ENCODE results near the gene ADCY3. TPM values are rescaled to one million over a fixed set of nuclear protein-coding genes. Genes with fewer than 3 reads are reported as not detected.

Gene ADCY3
- total RNA-seq, 3 donors from 2014 or later, result 68.7 to 83.7 (median 71.2) TPM

DNA sequence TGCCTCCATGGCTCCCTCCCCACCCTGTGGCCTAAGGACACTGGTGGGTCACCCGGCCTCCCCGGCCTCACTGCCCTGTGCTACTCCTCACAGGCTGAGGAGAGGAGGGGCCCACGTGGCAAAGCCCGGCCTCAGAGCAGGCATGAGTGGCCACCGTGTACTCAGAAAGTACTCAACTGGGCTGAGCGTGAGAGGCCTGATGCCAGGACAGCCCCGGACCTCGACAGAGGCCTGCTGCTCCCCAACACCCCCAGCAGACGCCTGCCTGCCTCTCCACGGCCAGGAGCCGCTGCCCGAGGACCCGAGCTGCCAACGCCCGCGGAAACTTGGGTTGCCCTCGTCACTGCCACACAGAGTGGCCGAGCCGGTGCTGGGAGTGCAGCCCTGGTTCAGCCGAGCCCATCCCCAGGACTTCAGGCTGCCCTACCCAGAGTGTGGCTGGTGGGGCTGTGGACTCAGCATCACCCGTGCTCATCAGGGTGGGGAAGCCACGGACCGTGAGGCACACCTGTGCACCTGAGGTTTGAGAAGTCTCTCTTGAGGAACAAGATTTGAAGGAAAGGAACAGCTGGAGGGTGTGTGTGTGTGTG lies 67.5 kb downstream of the ADCY3 start:
- peaks cover 12% of the 10 kb centered on the region for H3K36me3 Mint-ChIP-seq (ENCODE audit: insufficient read depth)
- H3K4me1 Mint-ChIP-seq (ENCODE audit: low read depth), result no peaks in the 10 kb centered on the region
- no peak overlapping the region for H3K4me3 Mint-ChIP-seq
- DNase-seq, result no peak
- no peaks in the 10 kb centered on the region for H3K27me3 Mint-ChIP-seq (ENCODE audit: low read depth)
- no peak for ATAC-seq
- H3K9me3 Mint-ChIP-seq, result no peaks in the 10 kb centered on the region

DNA sequence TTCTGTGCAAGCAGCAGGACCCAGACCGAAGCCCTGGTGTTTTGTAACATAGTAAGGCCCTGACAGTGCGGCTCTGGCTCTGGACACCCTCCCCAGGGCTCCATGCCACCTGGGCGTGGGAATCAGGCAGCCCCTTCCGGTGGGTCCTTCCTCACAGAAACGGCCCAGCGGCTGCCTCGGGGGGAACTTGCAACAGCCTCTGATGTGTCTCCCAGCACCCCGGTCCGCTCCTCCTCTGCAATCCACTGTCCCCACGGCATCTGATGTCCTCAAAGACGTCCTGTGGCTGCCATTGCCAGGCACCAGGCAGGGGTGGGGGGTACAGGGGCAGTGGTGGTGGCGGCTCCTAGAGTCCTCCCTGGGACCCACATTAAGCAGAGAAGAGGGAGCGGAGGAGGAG lies 68.0 kb downstream of the ADCY3 start:
- H3K9me3 Mint-ChIP-seq, result no peaks in the 10 kb centered on the region
- no peaks in the 10 kb centered on the region for H3K4me1 Mint-ChIP-seq (ENCODE audit: low read depth)
- H3K4me3 Mint-ChIP-seq, result no peak overlapping the region
- peaks cover 12% of the 10 kb centered on the region for H3K36me3 Mint-ChIP-seq (ENCODE audit: insufficient read depth)
- DNase-seq, result no peak
- ATAC-seq, result no peak
- no peaks in the 10 kb centered on the region for H3K27me3 Mint-ChIP-seq (ENCODE audit: low read depth)

DNA sequence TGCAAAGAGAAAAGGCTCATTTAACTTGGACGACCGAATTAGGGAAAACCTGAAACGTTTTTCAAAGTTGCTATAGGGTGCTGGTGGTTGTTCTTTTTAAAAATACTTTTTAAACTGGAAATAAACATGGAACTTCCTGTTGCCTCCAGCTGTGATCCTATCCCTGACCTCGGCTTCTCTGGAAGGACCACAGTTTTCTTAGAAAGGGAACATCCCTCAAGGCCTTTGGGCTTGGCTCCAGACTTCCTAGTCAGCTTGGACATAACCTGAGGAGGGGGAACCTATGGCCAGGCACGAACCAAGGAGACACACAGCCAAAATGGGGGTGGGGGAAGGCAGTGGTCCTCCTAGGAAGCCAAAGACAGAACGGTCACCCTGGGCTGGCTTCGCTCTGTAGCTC lies 69.1 kb downstream of the ADCY3 start:
- DNase-seq, result no peak
- no peak for ATAC-seq
- H3K9me3 Mint-ChIP-seq, result no peaks in the 10 kb centered on the region

DNA sequence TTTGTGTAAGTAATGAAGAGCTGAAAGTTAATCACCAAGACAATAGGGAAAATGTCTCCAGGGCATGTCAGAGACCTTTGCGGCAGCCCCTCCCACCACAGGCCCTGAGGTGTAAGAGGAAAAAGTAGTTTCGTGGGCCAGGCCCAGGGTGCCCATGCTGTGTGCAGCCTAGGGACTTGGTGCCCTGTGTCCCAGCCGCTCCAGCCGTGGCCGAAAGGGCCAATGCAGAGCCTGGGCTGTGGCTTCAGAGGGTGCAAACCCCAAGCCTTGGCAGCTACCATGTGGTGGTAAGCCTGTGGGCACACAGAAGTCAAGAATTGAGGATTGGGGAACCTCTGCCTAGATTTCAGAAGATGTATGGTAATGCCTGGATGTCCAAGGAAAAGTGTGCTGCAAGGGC lies 74.3 kb downstream of the ADCY3 start:
- no peaks in the 10 kb centered on the region for H3K4me1 Mint-ChIP-seq (ENCODE audit: low read depth)
- no peaks in the 10 kb centered on the region for H3K9me3 Mint-ChIP-seq
- ATAC-seq, result no peak
- H3K36me3 Mint-ChIP-seq (ENCODE audit: insufficient read depth), result peaks cover 6% of the 10 kb centered on the region
- H3K4me3 Mint-ChIP-seq, result no peak overlapping the region
- no peak for DNase-seq
- no peaks in the 10 kb centered on the region for H3K27me3 Mint-ChIP-seq (ENCODE audit: low read depth)

More for the DNA sequence above, 69.1 kb downstream of the ADCY3 start:
- Mint-ChIP-seq H3K4me3 (no peak overlapping the region), H3K4me1 (ENCODE audit: low read depth) (no peaks in the 10 kb centered on the region), H3K27me3 (ENCODE audit: low read depth) (no peaks in the 10 kb centered on the region), H3K36me3 (ENCODE audit: insufficient read depth) (peaks cover 10% of the 10 kb centered on the region)

DNA sequence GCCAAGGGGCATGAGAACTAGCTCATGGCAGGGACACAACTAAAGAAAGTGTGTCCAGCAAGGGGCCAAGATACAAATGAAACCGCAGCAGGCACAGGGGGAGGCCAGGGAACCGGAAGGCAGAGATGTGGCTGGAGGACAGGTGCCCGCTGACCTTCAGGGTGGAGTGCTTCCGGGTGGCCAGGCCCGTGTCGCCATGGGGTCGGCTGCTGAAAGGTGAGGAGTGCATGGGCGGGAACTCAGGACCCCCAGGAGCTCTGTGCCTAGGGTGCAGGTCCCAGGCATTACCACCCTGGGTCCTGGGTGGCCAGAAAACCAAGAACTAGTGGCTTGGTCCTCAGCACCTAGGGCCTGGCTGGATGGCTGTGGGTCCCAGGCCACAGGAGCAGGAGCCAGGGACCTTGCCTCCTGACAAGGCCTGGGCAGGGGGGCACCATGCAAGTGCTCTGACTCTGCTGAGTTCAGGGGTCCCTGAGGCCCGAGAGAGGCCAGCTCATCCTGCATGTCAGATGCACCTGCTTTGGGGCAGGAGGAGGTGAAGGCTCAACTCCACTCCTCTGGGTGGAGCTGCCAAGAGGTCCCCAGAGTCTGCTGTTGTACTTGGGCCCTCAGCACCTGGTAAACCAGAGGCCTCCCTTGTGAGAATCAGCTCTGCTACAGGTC lies 75.9 kb downstream of the ADCY3 start:
- Mint-ChIP-seq H3K4me1 (ENCODE audit: low read depth) (no peaks in the 10 kb centered on the region), H3K9me3 (no peaks in the 10 kb centered on the region), H3K4me3 (no peak overlapping the region), H3K36me3 (ENCODE audit: insufficient read depth) (peaks cover 2% of the 10 kb centered on the region), H3K27me3 (ENCODE audit: low read depth) (no peaks in the 10 kb centered on the region)
- no peak for ATAC-seq
- DNase-seq, result no peak

DNA sequence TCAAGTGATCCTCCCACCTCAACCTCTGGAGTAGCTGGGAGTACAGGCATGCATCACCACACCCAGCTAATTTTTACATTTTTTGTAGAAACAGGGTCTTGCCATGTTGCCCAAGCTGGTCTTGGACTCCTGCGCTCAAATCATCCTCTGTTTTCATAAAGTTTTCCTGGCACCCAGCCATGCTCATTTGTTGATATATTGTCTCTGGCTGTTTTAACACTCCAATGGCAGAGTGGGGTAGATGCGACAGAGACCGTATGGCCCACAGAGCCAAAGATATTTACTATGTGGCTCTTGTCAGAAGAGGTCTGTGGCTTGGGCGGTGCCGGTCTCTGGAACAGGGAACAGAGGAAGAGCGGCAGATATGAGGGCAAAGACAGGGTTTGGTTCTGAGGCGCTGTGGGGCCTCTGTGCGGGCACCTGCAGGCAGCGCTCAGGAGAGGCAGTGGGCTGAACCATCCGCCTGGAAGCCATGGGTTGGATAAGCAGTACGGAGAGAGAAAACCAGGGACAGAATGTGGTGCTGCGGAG lies 76.6 kb downstream of the ADCY3 start:
- no peak for DNase-seq
- Mint-ChIP-seq H3K9me3 (no peaks in the 10 kb centered on the region), H3K4me1 (ENCODE audit: low read depth) (no peaks in the 10 kb centered on the region), H3K27me3 (ENCODE audit: low read depth) (no peaks in the 10 kb centered on the region), H3K36me3 (ENCODE audit: insufficient read depth) (peaks cover 2% of the 10 kb centered on the region), H3K4me3 (no peak overlapping the region)
- ATAC-seq, result no peak

DNA sequence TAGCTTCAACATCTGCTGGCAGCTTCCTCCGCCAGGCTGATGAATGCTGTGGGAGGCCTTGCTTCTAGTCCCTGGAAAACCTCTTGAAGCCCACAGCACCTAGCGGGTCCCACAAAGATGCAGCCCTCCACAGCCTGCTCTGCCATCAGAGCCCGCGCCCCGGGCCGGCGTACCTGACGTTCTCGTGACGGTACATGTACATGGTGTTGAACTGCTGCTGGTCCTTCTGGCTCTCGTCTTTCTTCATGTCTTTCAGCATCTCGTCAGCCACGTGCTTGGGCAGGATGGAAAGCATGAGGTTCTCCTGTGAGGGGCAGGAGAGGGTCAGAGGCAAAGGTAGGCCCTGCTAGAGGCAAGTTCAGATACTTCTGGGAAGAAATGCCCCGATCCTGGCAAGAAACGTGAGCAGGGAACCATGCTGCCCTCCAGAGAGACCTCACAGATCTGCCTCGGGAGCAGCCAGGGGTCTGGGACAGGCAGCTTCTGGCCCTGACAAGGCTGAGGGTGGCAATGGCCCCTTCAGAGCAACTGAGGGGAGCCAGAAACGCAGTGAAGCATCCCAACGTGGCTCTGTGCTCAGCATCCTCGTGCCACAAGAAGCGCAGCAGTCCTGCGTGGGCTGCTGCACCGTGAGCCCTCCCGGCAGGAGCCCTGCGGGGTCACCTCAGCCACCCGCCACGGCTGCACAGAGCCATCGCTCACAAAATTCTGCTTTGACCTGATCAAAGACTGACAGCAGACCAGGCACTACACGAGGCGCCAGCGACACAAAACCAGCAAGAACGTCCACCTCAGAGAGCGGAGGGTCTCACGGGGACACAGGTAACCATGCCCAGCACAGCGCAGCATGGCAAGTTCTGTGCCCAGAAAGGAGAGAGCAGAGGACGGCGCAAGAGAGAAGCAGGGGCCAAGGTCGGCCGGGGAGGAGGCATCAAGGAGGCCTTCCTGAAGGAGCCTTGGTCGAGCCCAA lies 77.7 kb downstream of the ADCY3 start:
- H3K36me3 Mint-ChIP-seq (ENCODE audit: insufficient read depth), result peaks cover 2% of the 10 kb centered on the region
- DNase-seq (no peak), ATAC-seq (no peak)
- no peaks in the 10 kb centered on the region for H3K27me3 Mint-ChIP-seq (ENCODE audit: low read depth)
- H3K9me3 Mint-ChIP-seq, result no peaks in the 10 kb centered on the region
- H3K4me1 Mint-ChIP-seq (ENCODE audit: low read depth), result no peaks in the 10 kb centered on the region
- H3K4me3 Mint-ChIP-seq, result no peak overlapping the region

DNA sequence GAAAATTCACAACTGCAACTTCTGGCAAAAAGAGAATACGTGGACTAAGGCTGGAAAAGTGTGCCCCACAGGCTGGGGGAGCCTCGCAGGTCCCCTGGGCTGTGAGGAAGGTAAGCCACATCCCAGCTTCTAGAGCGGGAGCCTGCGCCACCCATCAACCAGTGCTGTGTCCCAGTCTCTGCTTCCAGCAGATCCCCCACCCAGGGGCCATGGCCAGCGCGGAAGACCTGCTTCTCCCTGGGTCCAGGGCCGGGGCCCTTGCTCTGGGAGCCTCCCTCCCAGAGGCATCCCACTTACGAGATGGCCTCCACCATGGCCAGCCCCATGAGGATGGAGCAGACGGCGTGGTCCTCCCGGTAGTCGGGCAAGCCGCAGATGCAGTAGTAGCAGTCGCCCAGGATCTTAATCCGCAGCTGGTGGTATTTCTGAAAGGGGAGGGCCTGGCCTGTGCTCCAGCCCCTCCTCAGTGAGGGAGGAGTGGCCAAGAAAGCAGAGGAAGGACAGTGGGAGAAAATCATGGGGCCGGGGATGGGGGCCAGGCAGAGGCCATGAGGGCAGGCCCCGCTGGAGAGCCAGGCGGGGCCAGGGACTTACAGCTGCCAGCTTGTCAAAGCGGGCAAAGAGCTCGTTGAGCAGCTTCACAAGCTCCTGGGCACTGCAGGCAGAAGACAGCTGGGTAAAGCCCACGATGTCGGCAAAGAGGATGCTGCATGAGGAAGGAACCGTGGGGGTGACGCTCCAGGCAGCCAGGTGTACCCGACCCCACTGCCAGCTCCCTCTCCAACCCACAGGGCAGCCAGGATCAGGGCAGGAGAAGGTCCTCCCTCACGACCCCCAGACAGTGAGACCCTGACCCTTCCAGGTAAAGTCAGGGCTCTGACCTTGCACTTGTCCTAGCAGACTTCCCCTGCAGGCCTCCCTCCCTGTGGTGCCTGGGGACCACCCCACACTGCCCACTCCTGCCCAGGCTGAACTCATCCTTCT lies 78.8 kb downstream of the ADCY3 start:
- DNase-seq (no peak), ATAC-seq (no peak)
- Mint-ChIP-seq H3K27me3 (ENCODE audit: low read depth) (no peaks in the 10 kb centered on the region), H3K4me1 (ENCODE audit: low read depth) (no peaks in the 10 kb centered on the region), H3K4me3 (no peak overlapping the region), H3K36me3 (ENCODE audit: insufficient read depth) (peaks cover 11% of the 10 kb centered on the region), H3K9me3 (no peaks in the 10 kb centered on the region)

DNA sequence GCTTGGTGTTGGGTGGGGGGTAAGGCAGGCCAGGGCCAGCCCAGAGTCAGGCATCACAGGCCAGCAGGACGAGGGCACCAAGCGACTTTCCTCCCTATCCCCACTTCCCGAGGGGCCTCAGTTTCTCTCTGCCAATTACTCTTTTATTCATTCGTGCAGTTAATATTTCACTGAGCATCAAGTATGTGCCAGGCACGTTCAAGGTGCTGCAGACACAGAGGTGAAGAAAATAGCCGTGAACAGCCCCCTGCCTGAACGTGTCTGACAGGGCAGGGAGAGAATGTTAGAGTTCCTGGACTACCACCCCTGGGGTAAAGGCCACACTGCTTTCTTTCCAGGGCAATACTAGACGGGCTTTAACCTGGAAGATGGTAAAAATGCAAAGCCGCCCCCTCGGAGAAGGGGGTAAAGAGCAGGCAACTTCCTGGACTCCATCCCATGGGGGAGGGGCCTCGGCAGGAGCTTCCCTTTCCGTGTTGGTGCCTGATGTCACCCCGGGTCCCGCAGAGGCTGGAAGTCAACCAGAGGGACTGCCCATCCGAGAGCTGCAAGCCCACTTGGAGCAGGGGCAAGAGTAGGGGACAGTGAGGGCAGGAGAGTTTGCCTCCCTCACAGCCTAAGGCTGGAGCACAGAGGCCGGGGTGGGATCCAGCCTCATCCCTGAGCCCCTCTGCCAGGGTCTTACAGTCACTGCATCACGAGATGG lies 79.7 kb downstream of the ADCY3 start:
- peaks cover 16% of the 10 kb centered on the region for H3K36me3 Mint-ChIP-seq (ENCODE audit: insufficient read depth)
- no peak overlapping the region for H3K4me3 Mint-ChIP-seq
- H3K27me3 Mint-ChIP-seq (ENCODE audit: low read depth), result no peaks in the 10 kb centered on the region
- ATAC-seq (no peak), DNase-seq (no peak)
- H3K9me3 Mint-ChIP-seq, result no peaks in the 10 kb centered on the region
- H3K4me1 Mint-ChIP-seq (ENCODE audit: low read depth), result no peaks in the 10 kb centered on the region

DNA sequence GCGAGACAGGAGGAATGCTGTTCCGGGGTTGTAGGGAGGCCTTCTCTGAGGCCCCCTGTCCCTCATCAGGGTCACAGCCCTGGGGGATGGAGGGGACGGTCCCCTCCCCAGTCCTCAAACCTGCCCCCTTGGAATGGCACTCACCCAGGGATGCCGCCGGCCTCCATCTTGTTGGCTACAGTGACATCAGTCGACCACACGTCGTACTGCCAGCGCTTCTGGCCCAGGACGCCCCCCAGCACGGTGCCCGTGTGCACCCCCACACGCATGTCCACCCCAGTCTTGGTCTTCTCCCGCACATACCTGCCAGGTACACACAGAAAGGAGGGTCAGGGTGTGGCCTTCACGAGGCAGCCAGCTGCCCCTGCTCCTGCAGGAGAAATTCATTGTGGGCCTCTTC lies 80.3 kb downstream of the ADCY3 start:
- ATAC-seq, result no peak
- no peak for DNase-seq
- Mint-ChIP-seq H3K4me3 (no peak overlapping the region), H3K4me1 (ENCODE audit: low read depth) (no peaks in the 10 kb centered on the region), H3K36me3 (ENCODE audit: insufficient read depth) (peaks cover 19% of the 10 kb centered on the region), H3K9me3 (no peaks in the 10 kb centered on the region), H3K27me3 (ENCODE audit: low read depth) (no peaks in the 10 kb centered on the region)

DNA sequence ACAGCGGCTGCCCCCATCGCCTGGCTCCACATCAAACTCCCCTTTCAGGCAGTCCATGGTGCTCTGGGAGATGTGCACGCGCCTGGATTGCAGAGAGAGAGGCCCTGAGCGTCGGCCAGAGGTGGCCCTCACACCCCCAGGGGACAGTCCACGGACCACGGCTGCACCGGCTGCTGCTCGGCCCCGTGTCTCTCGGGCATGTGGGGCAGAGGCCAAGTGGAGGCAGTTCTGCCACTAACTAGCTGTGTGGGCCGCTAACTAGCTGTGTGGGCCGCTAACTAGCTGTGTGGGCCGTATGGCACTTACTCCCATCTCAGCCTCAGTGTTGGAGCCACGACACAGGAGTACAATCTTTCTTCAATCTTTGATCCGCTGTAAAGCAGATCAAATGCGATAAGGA lies 81.5 kb downstream of the ADCY3 start:
- Mint-ChIP-seq H3K4me3 (no peak overlapping the region), H3K4me1 (ENCODE audit: low read depth) (no peaks in the 10 kb centered on the region), H3K36me3 (ENCODE audit: insufficient read depth) (peaks cover 19% of the 10 kb centered on the region), H3K27me3 (ENCODE audit: low read depth) (no peaks in the 10 kb centered on the region), H3K9me3 (no peaks in the 10 kb centered on the region)
- ATAC-seq (no peak), DNase-seq (no peak)

DNA sequence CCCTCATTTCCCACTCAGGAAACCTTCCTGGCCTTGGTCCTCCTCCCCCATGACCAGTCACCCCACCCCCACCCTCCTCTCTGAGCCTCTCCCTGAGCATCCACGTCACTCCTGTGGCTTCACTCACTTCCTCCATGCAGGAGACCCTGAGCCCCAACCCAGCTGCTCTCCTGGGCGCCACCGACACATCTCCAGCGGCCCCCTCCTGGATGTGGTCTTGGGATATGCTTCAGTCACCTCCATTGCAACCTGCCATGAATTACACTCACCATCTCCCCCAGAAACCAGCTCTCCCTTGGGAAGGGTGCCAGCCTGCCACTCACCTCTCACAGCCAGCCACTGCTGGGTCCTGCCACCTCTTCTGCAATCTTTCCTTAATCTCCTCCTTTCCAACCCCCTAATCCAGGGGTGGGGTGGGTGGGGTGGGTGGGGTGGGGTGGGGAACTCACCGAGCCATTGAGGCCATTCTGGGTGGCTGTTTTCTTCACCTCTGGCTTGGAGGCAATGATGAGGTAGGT lies 82.0 kb downstream of the ADCY3 start:
- ATAC-seq (no peak), DNase-seq (no peak)
- Mint-ChIP-seq H3K4me1 (ENCODE audit: low read depth) (no peaks in the 10 kb centered on the region), H3K9me3 (no peaks in the 10 kb centered on the region), H3K27me3 (ENCODE audit: low read depth) (no peaks in the 10 kb centered on the region), H3K4me3 (no peak overlapping the region), H3K36me3 (ENCODE audit: insufficient read depth) (peaks cover 19% of the 10 kb centered on the region)

DNA sequence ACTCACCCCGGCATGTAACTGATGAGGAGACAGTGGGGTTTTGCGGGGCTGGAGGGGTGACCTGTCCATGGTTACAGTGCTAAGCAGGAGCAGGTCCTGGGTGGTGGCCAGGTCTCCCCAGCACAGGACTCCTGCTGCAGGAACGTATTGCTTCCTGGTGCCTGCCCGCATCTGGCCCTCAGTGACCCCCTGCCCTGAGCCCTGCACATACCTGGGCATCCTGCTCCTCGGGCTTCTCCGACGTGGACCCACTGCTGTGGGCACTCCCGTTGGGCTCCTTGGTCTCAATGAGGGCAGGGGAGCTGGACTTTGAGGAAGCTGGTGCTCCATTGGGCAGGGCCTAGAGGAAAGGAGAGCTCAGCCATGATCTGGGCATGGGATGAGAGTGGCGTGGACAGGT lies 83.3 kb downstream of the ADCY3 start:
- Mint-ChIP-seq H3K4me3 (no peak overlapping the region), H3K36me3 (ENCODE audit: insufficient read depth) (peaks cover 19% of the 10 kb centered on the region)
- no peak for DNase-seq

More for the DNA sequence above, 83.3 kb downstream of the ADCY3 start:
- H3K27me3 Mint-ChIP-seq (ENCODE audit: low read depth), result no peaks in the 10 kb centered on the region
- H3K4me1 Mint-ChIP-seq (ENCODE audit: low read depth), result no peaks in the 10 kb centered on the region
- H3K9me3 Mint-ChIP-seq, result no peaks in the 10 kb centered on the region
- ATAC-seq, result no peak

Data from activated T-cell treated with anti-CD3 and anti-CD28 coated beads, Interleukin-2, amount 50 U/mL, for 4 hours (primary cell).